Neural cell (in vitro differentiated cells): ENCODE measurements around the gene ATP13A2. TPM values are rescaled to one million over a fixed set of nuclear protein-coding genes. Genes with fewer than 3 reads are reported as not detected.

Experiments
- H2AFZ ChIP-seq: fragments of 200-600, 300-800 bp; sonication (generic), shearing (Covaris generic); 2 replicates; pipeline ENCODE4 v1.6.0; 2014; ENCODE audit warnings: low read depth, mild to moderate bottlenecking, antibody characterized with exemption, low read length, moderate library complexity
- H3F3A ChIP-seq: fragments of 200-600 bp; shearing (Covaris generic); 2 replicates; pipeline ENCODE4 v1.6.1; 2016; ENCODE audit warnings: mild to moderate bottlenecking, moderate library complexity, mixed read lengths, antibody characterized with exemption, low read length; ENCODE audit not compliant: insufficient read depth, poor library complexity, severe bottlenecking
- H3K27ac ChIP-seq: fragments of 200-600, 300-800 bp; sonication (generic), shearing (Covaris generic); 2 replicates; pipeline ENCODE4 v1.5.1; 2014; ENCODE audit warnings: mild to moderate bottlenecking, low read length, moderate library complexity
- H3K27me3 ChIP-seq: fragments of 300-800, 200-600 bp; sonication (generic), shearing (Covaris generic); 2 replicates; pipeline ENCODE4 v1.6.0; 2014; ENCODE audit warnings: mild to moderate bottlenecking, low read depth, low read length, moderate library complexity; ENCODE audit not compliant: insufficient read depth
- H3K36me3 ChIP-seq: fragments of 300-800, 200-600 bp; sonication (generic), shearing (Covaris generic); 2 replicates; pipeline ENCODE4 v1.5.1; 2014; ENCODE audit warnings: mild to moderate bottlenecking, antibody characterized with exemption, low read length, moderate library complexity; ENCODE audit not compliant: insufficient read depth
- H3K4me2 ChIP-seq: fragments of 300-800, 200-600 bp; sonication (generic), shearing (Covaris generic); 2 replicates; pipeline ENCODE4 v1.6.0; 2014; ENCODE audit warnings: mild to moderate bottlenecking, low read length
- H3K4me3 ChIP-seq: fragments of 300-800, 200-600 bp; sonication (generic), shearing (Covaris generic); 2 replicates; pipeline ENCODE4 v1.5.1; 2014; ENCODE audit warnings: mild to moderate bottlenecking, low read length, moderate library complexity
- H3K79me2 ChIP-seq: fragments of 200-600 bp; shearing (Covaris generic); replicated peaks from 2 replicates; pipeline ENCODE4 v1.6.0; 2014; ENCODE audit warnings: mild to moderate bottlenecking, low read length, moderate library complexity; ENCODE audit not compliant: insufficient read depth
- H3K9ac ChIP-seq: fragments of 300-800, 200-600 bp; sonication (generic), shearing (Covaris generic); 2 replicates; pipeline ENCODE4 v1.6.1; 2016; ENCODE audit warnings: mild to moderate bottlenecking, low read length, mixed read lengths
- H3K9me2 ChIP-seq: fragments of 200-600 bp; shearing (Covaris generic); 2 replicates; pipeline ENCODE4 v1.6.1; 2016; ENCODE audit warnings: mild to moderate bottlenecking, low read length, mixed read lengths; ENCODE audit not compliant: insufficient read depth
- H3K9me3 ChIP-seq: fragments of 200-600, 300-800 bp; sonication (generic), shearing (Covaris generic); 2 replicates; pipeline ENCODE4 v1.6.1; 2016; ENCODE audit warnings: mild to moderate bottlenecking, mixed run types, low read length, moderate library complexity, mixed read lengths
- H4K20me1 ChIP-seq: fragments of 200-600 bp; shearing (Covaris generic); 2 replicates; pipeline ENCODE4 v1.6.1; 2016; ENCODE audit warnings: mild to moderate bottlenecking, mixed run types; ENCODE audit not compliant: insufficient read depth
- CTCF ChIP-seq: fragments of 450-650 bp; IDR thresholded peaks from 2 replicates; pipeline ENCODE4 v1.5.1; 2014; ENCODE audit warnings: antibody characterized with exemption, mild to moderate bottlenecking, moderate library complexity; ENCODE audit not compliant: poor library complexity, severe bottlenecking
- EP300 ChIP-seq: fragments of 450-650 bp; conservative IDR thresholded peaks from 2 replicates; pipeline ENCODE4 v1.6.1; 2014; ENCODE audit warnings: antibody characterized with exemption, mild to moderate bottlenecking, moderate library complexity; ENCODE audit not compliant: poor library complexity, severe bottlenecking
- EZH2 ChIP-seq: fragments of 200-600, 300-800 bp; shearing (Covaris generic), sonication (generic); IDR thresholded peaks from 2 replicates; pipeline ENCODE4 v1.6.1; 2014; ENCODE audit warnings: antibody characterized with exemption, low read length, borderline replicate concordance, mild to moderate bottlenecking; ENCODE audit not compliant: insufficient read depth, poor library complexity, severe bottlenecking
- MXI1 ChIP-seq: fragments of 450-650 bp; conservative IDR thresholded peaks from 2 replicates; pipeline ENCODE4 v1.6.1; 2014; ENCODE audit warnings: antibody characterized with exemption, mild to moderate bottlenecking; ENCODE audit not compliant: poor library complexity, severe bottlenecking
- POLR2AphosphoS5 ChIP-seq: IDR thresholded peaks from 2 replicates; pipeline ENCODE4 v1.6.1; 2012
- RAD21 ChIP-seq: fragments of 450-650 bp; conservative IDR thresholded peaks from 2 replicates; pipeline ENCODE4 v1.6.1; 2014; ENCODE audit warnings: antibody characterized with exemption, mild to moderate bottlenecking, moderate library complexity
- REST ChIP-seq: IDR thresholded peaks from 2 replicates; pipeline ENCODE4 v1.6.1; 2012; ENCODE audit warnings: borderline replicate concordance
- SMC3 ChIP-seq: fragments of 450-650 bp; conservative IDR thresholded peaks from 2 replicates; pipeline ENCODE4 v1.6.1; 2014; ENCODE audit warnings: antibody characterized with exemption, mild to moderate bottlenecking, moderate library complexity; ENCODE audit not compliant: poor library complexity
- TAF1 ChIP-seq: IDR thresholded peaks from 2 replicates; pipeline ENCODE4 v1.6.1; 2012; ENCODE audit warnings: low read depth
- polyA plus RNA-seq: library from polyadenylated mRNA; depleted of rRNA; stranded (reverse); fragments of >200 nt; gene quantifications from 2 replicates; pipeline ENCODE4 v1.2.3, GENCODE V29; 2014

ATP13A2 gene
- polyA plus RNA-seq, 1 donor from 2014 or later = 43.3 TPM

- H3K27me3 ChIP-seq = no peaks in the 10 kb centered on the region
- H3F3A ChIP-seq = no peaks in the 10 kb centered on the region
- no peaks in the 10 kb centered on the region for H3K9me2 ChIP-seq
- no peak for TF ChIP-seq TAF1
- no peak for TF ChIP-seq RAD21
- TF ChIP-seq POLR2AphosphoS5 = no peak
- no peak for TF ChIP-seq MXI1
- no peak for TF ChIP-seq EZH2
- TF ChIP-seq CTCF = no peak
- no peak for TF ChIP-seq SMC3
- TF ChIP-seq EP300 = no peak
- TF ChIP-seq REST = no peak
- H3K27ac ChIP-seq = no peak overlapping the region
- no peaks in the 10 kb centered on the region for H4K20me1 ChIP-seq
- no peak overlapping the region for H2AFZ ChIP-seq
- H3K9ac ChIP-seq = no peak overlapping the region
- no peaks in the 10 kb centered on the region for H3K9me3 ChIP-seq
- no peaks in the 10 kb centered on the region for H3K79me2 ChIP-seq
- H3K4me2 ChIP-seq = no peak overlapping the region
- no peaks in the 10 kb centered on the region for H3K36me3 ChIP-seq
- no peak overlapping the region for H3K4me3 ChIP-seq
Measured at GRCh38 chr1:16991571-16991970, 20.2 kb downstream of the ATP13A2 start.

GRCh38 chr1:16989676-16990391 is 21.9 kb downstream of the ATP13A2 start:
- Histone ChIP-seq H3K9me3 (no peaks in the 10 kb centered on the region), H3F3A (no peaks in the 10 kb centered on the region), H3K27ac (no peak overlapping the region), H3K36me3 (no peaks in the 10 kb centered on the region), H3K79me2 (no peaks in the 10 kb centered on the region), H3K9me2 (no peaks in the 10 kb centered on the region), H3K4me2 (no peak overlapping the region), H3K9ac (no peak overlapping the region), H3K4me3 (no peak overlapping the region), H4K20me1 (no peaks in the 10 kb centered on the region), H3K27me3 (no peaks in the 10 kb centered on the region), H2AFZ (no peak overlapping the region)
- TF ChIP-seq TAF1 = no peak
- no peak for TF ChIP-seq SMC3
- TF ChIP-seq EP300 = no peak
- TF ChIP-seq POLR2AphosphoS5 = no peak
- TF ChIP-seq MXI1 = no peak
- no peak for TF ChIP-seq RAD21
- no peak for TF ChIP-seq CTCF
- TF ChIP-seq REST = no peak
- TF ChIP-seq EZH2 = no peak
